Measurements from ENCODE around the gene PIK3CD. TPM values are rescaled to one million over a fixed set of nuclear protein-coding genes. Genes with fewer than 3 reads are reported as not detected.

PIK3CD gene
- total RNA-seq, 4 donors from 2014 or later, result 4.1 to 11.8 (median 7.7) TPM

GRCh38 chr1:9723068-9723805 lies 71.7 kb downstream of the PIK3CD start:
- 95 to 96% methylated on average over 10 to 11 of the region's 14 CpGs for WGBS, 2 donors

GRCh38 chr1:9723926-9724325 lies 72.4 kb downstream of the PIK3CD start:
- H3K36me3 ChIP-seq, result peaks cover 20 to 96% (median 37%) of the 10 kb centered on the region in 3 donors
- H3K4me3 ChIP-seq, result no peak overlapping the region
- 60 to 100% methylated on average over 1 to 3 of the region's 6 CpGs for WGBS, 2 donors
- H3K4me1 ChIP-seq, result peaks cover 6 to 31% (median 8%) of the 10 kb centered on the region in 3 donors
- peaks cover 0 to 15% (median 10%) of the 10 kb centered on the region in 3 donors for H3K9me3 ChIP-seq
- no peaks in the 10 kb centered on the region for H3K27me3 ChIP-seq
- intact Hi-C loops (cut with DNase I), result no loop called here
- DNase-seq, result no peak
- TF ChIP-seq POLR2A (IDR thresholded peaks at IDR 0.05), result no peak
- TF ChIP-seq CTCF (IDR thresholded peaks at IDR 0.05), result no peak
- H3K27ac ChIP-seq, result no peak overlapping the region

More at GRCh38 chr1:9723068-9723805, 71.7 kb downstream of the PIK3CD start:
- H3K27ac ChIP-seq, result no peak overlapping the region
- peaks cover 0 to 15% (median 10%) of the 10 kb centered on the region in 3 donors for H3K9me3 ChIP-seq
- peaks cover 6 to 38% (median 14%) of the 10 kb centered on the region in 3 donors for H3K4me1 ChIP-seq
- H3K27me3 ChIP-seq, result no peaks in the 10 kb centered on the region
- no peak for DNase-seq
- intact Hi-C loops (cut with DNase I), result no loop called here
- no peak overlapping the region for H3K4me3 ChIP-seq
- TF ChIP-seq CTCF (IDR thresholded peaks at IDR 0.05) (no peak), POLR2A (IDR thresholded peaks at IDR 0.05) (no peak)
- peaks cover 20 to 94% (median 34%) of the 10 kb centered on the region in 3 donors for H3K36me3 ChIP-seq

- Histone ChIP-seq H3K27me3 (no peaks in the 10 kb centered on the region), H3K27ac (no peak overlapping the region), H3K9me3 (peaks cover 0 to 15% (median 10%) of the 10 kb centered on the region in 3 donors), H3K4me1 (peaks cover 0 to 21% (median 0%) of the 10 kb centered on the region in 3 donors), H3K36me3 (peaks cover 28 to 100% (median 47%) of the 10 kb centered on the region in 3 donors), H3K4me3 (no peak overlapping the region)
- no peak for DNase-seq
- peak; percentile 77 to 93 (median 88) for TF ChIP-seq CTCF (IDR thresholded peaks at IDR 0.05)
- TF ChIP-seq POLR2A (IDR thresholded peaks at IDR 0.05), result no peak
- intact Hi-C loops (cut with DNase I), result no loop called here
- 64 to 65% methylated on average over 8 to 17 of the region's 24 CpGs for WGBS, 2 donors
Observed at GRCh38 chr1:9724706-9725476, 73.4 kb downstream of the PIK3CD start.

- Histone ChIP-seq H3K27ac (no peak overlapping the region), H3K36me3 (peaks cover 43 to 100% (median 61%) of the 10 kb centered on the region in 3 donors), H3K27me3 (no peaks in the 10 kb centered on the region), H3K9me3 (peaks cover 0 to 15% (median 10%) of the 10 kb centered on the region in 3 donors), H3K4me3 (no peak overlapping the region), H3K4me1 (peaks cover 0 to 6% (median 0%) of the 10 kb centered on the region in 3 donors)
- TF ChIP-seq CTCF (IDR thresholded peaks at IDR 0.05) (no peak), POLR2A (IDR thresholded peaks at IDR 0.05) (no peak)
- WGBS, 2 donors, result 94 to 95% methylated on average over 4 of the region's 6 CpGs
- intact Hi-C loops (cut with DNase I), result no loop called here
- DNase-seq, result no peak
Observed at GRCh38 chr1:9726406-9726805, 74.9 kb downstream of the PIK3CD start.

Data from esophagus squamous epithelium (tissue), 5 donors.